ENCODE measurements around the gene NOLC1.
A peak's percentile ranks its signal among the peaks of the same experiment; 100 is the strongest.

Gene NOLC1

GRCh38 chr10:102118867-102119266 lies 33.3 kb upstream of the NOLC1 start:
- no peak for DNase-seq (ENCODE audit: insufficient read length, low spot score)
- no peak for FAIRE-seq
- TF ChIP-seq CTCF (IDR thresholded peaks at IDR 0.05; ENCODE audit: insufficient read depth, missing control alignments), result no peak

- no peak for DNase-seq (ENCODE audit: insufficient read length, low spot score)
- FAIRE-seq, result no peak
These were observed 32.6 kb upstream of the NOLC1 start for GRCh38 chr10:102119417-102120141.

DNA sequence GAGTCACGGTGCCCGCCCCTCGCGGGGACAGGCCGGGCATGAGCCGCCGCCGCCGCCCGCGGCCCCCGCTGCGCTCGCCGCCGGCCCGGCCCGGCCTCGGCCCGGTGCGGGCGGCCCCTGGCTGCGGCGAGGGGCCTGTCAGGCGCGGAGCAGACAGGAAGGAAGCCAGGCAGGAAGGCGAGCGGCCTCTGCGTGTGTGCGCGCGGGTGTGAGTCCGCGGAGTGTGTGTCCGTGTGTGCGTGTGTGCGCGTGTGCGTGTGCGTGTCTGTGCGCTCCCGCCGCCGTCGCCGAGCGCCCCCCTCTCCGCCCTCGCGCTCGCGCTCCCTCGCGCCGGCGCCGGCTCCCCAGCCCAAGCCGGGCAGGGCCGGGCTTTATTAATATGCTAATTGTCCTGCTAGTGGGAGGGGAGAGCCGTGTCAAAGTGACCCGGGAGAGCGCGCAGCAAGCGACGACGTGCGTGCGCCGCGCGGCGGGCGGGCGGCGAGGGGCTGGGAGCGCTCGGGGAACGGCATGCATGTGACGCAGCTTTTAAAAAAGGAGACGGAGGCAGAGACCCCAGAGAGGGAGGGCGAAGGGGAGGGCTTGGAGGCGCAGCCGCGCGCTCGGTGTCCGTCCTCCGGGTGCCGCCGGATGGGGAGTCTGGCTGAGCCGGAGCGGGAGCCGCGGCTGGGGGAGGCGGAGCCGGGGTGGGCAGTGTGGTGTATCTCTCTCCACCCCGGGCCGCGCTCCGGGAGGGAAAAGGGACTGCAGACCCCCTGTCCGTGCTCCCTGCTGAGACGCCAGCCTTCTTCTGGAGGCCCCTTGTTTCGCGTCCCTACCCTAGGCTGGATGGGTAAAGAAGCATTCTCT lies 31.8 kb upstream of the NOLC1 start, which contains the start of gene LDB1:
LDB1 (minus strand) TSS at position 227 of the 849 bp plus-strand sequence. CDS start 258 bp downstream, outside the sequence.
- FAIRE-seq (no peak), DNase-seq (ENCODE audit: insufficient read length, low spot score) (peak; percentile 88)

More at GRCh38 chr10:102119417-102120141, 32.6 kb upstream of the NOLC1 start:
- TF ChIP-seq CTCF (IDR thresholded peaks at IDR 0.05; ENCODE audit: insufficient read depth, missing control alignments), result no peak

DNA sequence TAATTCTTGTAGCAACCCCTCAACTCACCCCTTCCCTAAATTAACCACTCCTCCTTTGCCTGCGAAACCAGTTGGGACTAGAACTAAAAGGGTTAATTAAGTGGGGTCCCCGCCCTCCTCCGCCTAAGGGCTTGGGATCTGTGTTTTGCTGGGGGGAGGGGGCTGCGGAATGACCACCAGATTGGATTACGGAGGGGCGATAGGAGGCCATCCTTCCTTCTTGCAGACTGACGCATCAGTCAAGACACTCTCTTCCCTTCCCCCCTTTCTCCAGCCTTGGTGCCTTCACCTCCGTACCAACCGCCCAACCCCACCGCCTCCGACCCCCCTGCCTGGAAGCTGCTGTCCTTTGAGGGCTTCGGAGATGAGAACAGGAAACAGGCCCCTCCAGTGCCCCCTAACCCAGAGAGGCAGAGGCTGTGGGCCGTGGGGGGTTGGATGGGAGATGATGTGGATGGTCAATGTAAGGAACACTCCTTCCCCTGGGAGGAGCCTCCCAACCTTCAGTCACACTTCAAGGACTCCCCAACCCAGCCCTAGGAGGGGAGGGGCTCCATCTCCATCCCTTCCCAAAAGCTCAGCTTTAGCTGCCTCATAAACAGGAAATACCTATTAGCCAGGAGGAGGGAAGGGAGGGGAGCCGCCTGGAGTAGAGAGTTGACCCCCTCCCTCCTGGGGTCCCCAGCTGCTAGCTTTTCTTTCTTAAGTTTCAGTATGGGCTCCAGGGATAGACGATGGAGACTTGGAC lies 31.0 kb upstream of the NOLC1 start:
- DNase-seq (ENCODE audit: insufficient read length, low spot score) (no peak), FAIRE-seq (no peak)
- TF ChIP-seq CTCF (IDR thresholded peaks at IDR 0.05; ENCODE audit: insufficient read depth, missing control alignments), result no peak

More for the DNA sequence above, 31.8 kb upstream of the NOLC1 start, which contains the start of gene LDB1:
- peak; percentile 17 for TF ChIP-seq CTCF (IDR thresholded peaks at IDR 0.05; ENCODE audit: insufficient read depth, missing control alignments)

DNA sequence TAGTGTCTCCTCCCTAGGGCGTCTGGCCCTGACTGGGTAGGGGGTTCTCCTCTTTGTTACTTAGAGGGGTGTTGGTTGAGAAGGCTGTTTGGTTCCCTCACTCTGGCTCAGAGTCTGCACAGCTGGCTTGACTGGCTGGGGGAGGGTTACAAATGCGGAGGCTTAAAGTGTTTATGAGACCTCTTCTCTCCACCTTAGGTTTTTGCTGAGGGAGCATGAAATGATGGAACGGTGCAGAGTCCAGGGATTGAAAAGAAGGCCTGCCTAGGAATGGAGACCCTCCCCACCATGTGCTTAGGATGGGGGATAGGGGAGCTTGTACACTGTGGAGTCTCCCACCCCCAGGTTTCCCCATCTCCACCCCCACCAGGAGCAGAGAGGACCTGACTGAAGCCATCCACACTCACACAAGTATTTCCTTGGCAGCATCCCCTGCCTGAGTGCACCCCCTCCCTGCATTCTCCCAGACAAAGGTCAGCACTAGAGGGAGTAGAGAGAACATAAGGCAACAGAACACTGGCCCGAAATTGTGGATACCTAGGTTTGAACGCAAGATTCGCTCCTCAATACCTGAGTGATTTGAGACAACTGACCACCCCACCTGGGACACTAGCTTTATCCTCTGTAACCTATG lies 30.3 kb upstream of the NOLC1 start:
- FAIRE-seq (no peak), DNase-seq (ENCODE audit: insufficient read length, low spot score) (no peak)
- TF ChIP-seq CTCF (IDR thresholded peaks at IDR 0.05; ENCODE audit: insufficient read depth, missing control alignments), result no peak

- DNase-seq (ENCODE audit: insufficient read length, low spot score) (no peak), FAIRE-seq (no peak)
These were observed 29.7 kb upstream of the NOLC1 start for GRCh38 chr10:102122450-102122849.

More at GRCh38 chr10:102122450-102122849, 29.7 kb upstream of the NOLC1 start:
- TF ChIP-seq CTCF (IDR thresholded peaks at IDR 0.05; ENCODE audit: insufficient read depth, missing control alignments), result no peak
